Activated naive CD4-positive, alpha-beta T cell treated with anti-CD3 and anti-CD28 coated beads, Interleukin-2, amount 50 U/mL, for 24 hours (primary cell): ENCODE results near the gene PTPN1.

Source experiments
- H3K27ac Mint-ChIP-seq: one replicate; pipeline ENCODE4 v1.8.0; 2021; ENCODE audit warnings: mild to moderate bottlenecking, mixed read lengths
- H3K27me3 Mint-ChIP-seq: one replicate; pipeline ENCODE4 v1.8.0; 2021; ENCODE audit warnings: mixed read lengths
- H3K36me3 Mint-ChIP-seq: one replicate; pipeline ENCODE4 v1.8.0; 2021; ENCODE audit warnings: mixed read lengths
- H3K4me1 Mint-ChIP-seq: one replicate; pipeline ENCODE4 v1.8.0; 2021; ENCODE audit warnings: mixed read lengths
- H3K4me3 Mint-ChIP-seq: one replicate; pipeline ENCODE4 v1.8.0; 2021; ENCODE audit warnings: mild to moderate bottlenecking, mixed read lengths
- H3K9me3 Mint-ChIP-seq: one replicate; pipeline ENCODE4 v1.8.0; 2021; ENCODE audit warnings: mixed read lengths

Gene PTPN1

GRCh38 chr20:50624351-50625016, 114.3 kb downstream of the PTPN1 start:
- H3K9me3 Mint-ChIP-seq: no peaks in the 10 kb centered on the region
- H3K4me1 Mint-ChIP-seq: no peaks in the 10 kb centered on the region
- H3K27ac Mint-ChIP-seq: no peak overlapping the region
- no peak overlapping the region for H3K4me3 Mint-ChIP-seq
- no peaks in the 10 kb centered on the region for H3K27me3 Mint-ChIP-seq
- H3K36me3 Mint-ChIP-seq: no peaks in the 10 kb centered on the region

- Mint-ChIP-seq H3K27me3 (no peaks in the 10 kb centered on the region), H3K27ac (no peak overlapping the region), H3K4me3 (no peak overlapping the region), H3K9me3 (no peaks in the 10 kb centered on the region), H3K4me1 (no peaks in the 10 kb centered on the region), H3K36me3 (no peaks in the 10 kb centered on the region)
These were observed 115.9 kb downstream of the PTPN1 start for GRCh38 chr20:50625986-50626677.

GRCh38 chr20:50627747-50628146, 117.6 kb downstream of the PTPN1 start:
- no peak overlapping the region for H3K4me3 Mint-ChIP-seq
- no peaks in the 10 kb centered on the region for H3K36me3 Mint-ChIP-seq
- H3K9me3 Mint-ChIP-seq: no peaks in the 10 kb centered on the region

GRCh38 chr20:50628332-50628731, 118.1 kb downstream of the PTPN1 start:
- H3K36me3 Mint-ChIP-seq: no peaks in the 10 kb centered on the region
- H3K27me3 Mint-ChIP-seq: no peaks in the 10 kb centered on the region
- no peaks in the 10 kb centered on the region for H3K4me1 Mint-ChIP-seq
- H3K9me3 Mint-ChIP-seq: no peaks in the 10 kb centered on the region
- no peak overlapping the region for H3K27ac Mint-ChIP-seq
- H3K4me3 Mint-ChIP-seq: no peak overlapping the region

More at GRCh38 chr20:50627747-50628146, 117.6 kb downstream of the PTPN1 start:
- Mint-ChIP-seq H3K27ac (no peak overlapping the region), H3K4me1 (no peaks in the 10 kb centered on the region), H3K27me3 (no peaks in the 10 kb centered on the region)

GRCh38 chr20:50628853-50629669, 118.9 kb downstream of the PTPN1 start:
- H3K27me3 Mint-ChIP-seq: no peaks in the 10 kb centered on the region
- H3K4me3 Mint-ChIP-seq: no peak overlapping the region
- H3K36me3 Mint-ChIP-seq: no peaks in the 10 kb centered on the region
- H3K9me3 Mint-ChIP-seq: no peaks in the 10 kb centered on the region
- no peak overlapping the region for H3K27ac Mint-ChIP-seq
- H3K4me1 Mint-ChIP-seq: no peaks in the 10 kb centered on the region

- H3K36me3 Mint-ChIP-seq: no peaks in the 10 kb centered on the region
- no peaks in the 10 kb centered on the region for H3K9me3 Mint-ChIP-seq
- no peak overlapping the region for H3K27ac Mint-ChIP-seq
- no peaks in the 10 kb centered on the region for H3K27me3 Mint-ChIP-seq
- no peaks in the 10 kb centered on the region for H3K4me1 Mint-ChIP-seq
- no peak overlapping the region for H3K4me3 Mint-ChIP-seq
These were observed 119.5 kb downstream of the PTPN1 start for GRCh38 chr20:50629670-50630045.

GRCh38 chr20:50630578-50631263, 120.5 kb downstream of the PTPN1 start:
- Mint-ChIP-seq H3K36me3 (no peaks in the 10 kb centered on the region), H3K9me3 (no peaks in the 10 kb centered on the region), H3K27ac (no peak overlapping the region), H3K4me3 (no peak overlapping the region), H3K27me3 (no peaks in the 10 kb centered on the region), H3K4me1 (no peaks in the 10 kb centered on the region)

GRCh38 chr20:50632236-50632635, 122.1 kb downstream of the PTPN1 start:
- H3K4me3 Mint-ChIP-seq: no peak overlapping the region
- no peak overlapping the region for H3K27ac Mint-ChIP-seq
- H3K4me1 Mint-ChIP-seq: no peaks in the 10 kb centered on the region
- H3K36me3 Mint-ChIP-seq: no peaks in the 10 kb centered on the region
- H3K9me3 Mint-ChIP-seq: no peaks in the 10 kb centered on the region
- H3K27me3 Mint-ChIP-seq: no peaks in the 10 kb centered on the region

- H3K4me1 Mint-ChIP-seq: no peaks in the 10 kb centered on the region
- no peaks in the 10 kb centered on the region for H3K9me3 Mint-ChIP-seq
- no peak overlapping the region for H3K4me3 Mint-ChIP-seq
- no peaks in the 10 kb centered on the region for H3K36me3 Mint-ChIP-seq
- H3K27ac Mint-ChIP-seq: no peak overlapping the region
- H3K27me3 Mint-ChIP-seq: no peaks in the 10 kb centered on the region
These were observed 122.5 kb downstream of the PTPN1 start for GRCh38 chr20:50632701-50633100.

- no peaks in the 10 kb centered on the region for H3K4me1 Mint-ChIP-seq
- H3K9me3 Mint-ChIP-seq: no peaks in the 10 kb centered on the region
- no peaks in the 10 kb centered on the region for H3K27me3 Mint-ChIP-seq
- H3K4me3 Mint-ChIP-seq: no peak overlapping the region
- H3K27ac Mint-ChIP-seq: no peak overlapping the region
- H3K36me3 Mint-ChIP-seq: no peaks in the 10 kb centered on the region
These were observed 123.2 kb downstream of the PTPN1 start for GRCh38 chr20:50633361-50633760.

GRCh38 chr20:50634191-50634590, 124.0 kb downstream of the PTPN1 start:
- H3K36me3 Mint-ChIP-seq: no peaks in the 10 kb centered on the region
- no peaks in the 10 kb centered on the region for H3K27me3 Mint-ChIP-seq
- H3K27ac Mint-ChIP-seq: no peak overlapping the region
- no peaks in the 10 kb centered on the region for H3K9me3 Mint-ChIP-seq
- no peaks in the 10 kb centered on the region for H3K4me1 Mint-ChIP-seq
- H3K4me3 Mint-ChIP-seq: no peak overlapping the region
